Measurements from ENCODE around the gene DYRK4. TPM values are rescaled to one million over a fixed set of nuclear protein-coding genes. Genes with fewer than 3 reads are reported as not detected.
A peak's percentile ranks its signal among the peaks of the same experiment; 100 is the strongest.

The DYRK4 gene
- total RNA-seq, 1 donor from 2014 or later, result 30.1 TPM

DNA sequence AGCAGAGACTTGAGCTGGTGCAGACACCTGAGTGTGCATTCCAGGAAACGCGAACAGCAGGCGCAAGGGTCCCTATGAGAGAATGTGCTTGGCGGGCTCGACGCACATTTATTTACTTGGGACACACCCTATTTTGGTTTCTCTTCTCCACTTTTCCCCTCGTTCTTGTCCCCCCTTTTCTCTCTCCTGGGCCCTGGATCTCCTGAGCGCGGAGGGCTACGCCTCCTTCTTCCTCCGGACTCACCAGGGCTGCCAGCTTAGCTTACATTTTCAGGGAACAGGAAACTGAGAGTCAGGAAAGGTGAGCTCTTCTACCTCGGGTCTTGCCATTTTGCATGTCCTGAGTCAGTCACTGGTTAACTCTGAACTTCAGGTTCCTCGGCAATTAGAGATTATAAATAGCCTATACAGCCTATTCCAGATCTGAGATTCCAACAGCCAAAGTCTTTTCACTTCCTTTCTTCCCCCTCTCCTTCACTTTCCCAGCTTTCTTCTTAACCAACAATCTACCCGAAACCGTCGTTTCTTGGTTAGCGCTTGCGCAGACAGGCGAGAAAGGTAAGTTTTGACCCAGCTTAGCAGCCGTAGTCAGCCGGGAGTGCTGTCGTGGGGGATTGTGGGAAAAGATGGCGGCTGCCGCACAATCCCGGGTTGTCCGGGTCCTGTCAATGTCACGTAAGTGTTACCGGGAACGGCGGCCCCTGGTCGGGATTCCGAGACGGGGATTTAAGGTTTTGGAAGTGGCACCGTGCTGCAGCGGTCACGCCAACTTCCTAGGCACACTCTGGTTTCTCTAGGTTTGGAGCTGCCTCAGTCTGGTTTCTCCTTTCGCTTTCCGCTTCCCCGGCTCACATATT lies 86.7 kb downstream of the DYRK4 start, which contains the start of the genes AKAP3 and NDUFA9:
TSS of gene AKAP3 (minus strand) at position 551 of the 857 bp plus-strand sequence. CDS start 10,855 bp downstream, outside the sequence.
TSS of gene NDUFA9 (plus strand) at position 614 of the 857 bp plus-strand sequence. CDS start at position 627, 13 bp downstream.
- Histone ChIP-seq H3K9me3 (no peaks in the 10 kb centered on the region), H3K27me3 (no peaks in the 10 kb centered on the region), H3K27ac (peak within 1 kb of the TSS; percentile 92), H3K4me3 (peak within 1 kb of the TSS; percentile 84), H3K36me3 (no peaks in the 10 kb centered on the region), H3K4me1 (peaks cover 19% of the 10 kb centered on the region)
- ATAC-seq (peak; percentile 98), DNase-seq (peak; percentile 86)
- TF ChIP-seq, protein P1, sequence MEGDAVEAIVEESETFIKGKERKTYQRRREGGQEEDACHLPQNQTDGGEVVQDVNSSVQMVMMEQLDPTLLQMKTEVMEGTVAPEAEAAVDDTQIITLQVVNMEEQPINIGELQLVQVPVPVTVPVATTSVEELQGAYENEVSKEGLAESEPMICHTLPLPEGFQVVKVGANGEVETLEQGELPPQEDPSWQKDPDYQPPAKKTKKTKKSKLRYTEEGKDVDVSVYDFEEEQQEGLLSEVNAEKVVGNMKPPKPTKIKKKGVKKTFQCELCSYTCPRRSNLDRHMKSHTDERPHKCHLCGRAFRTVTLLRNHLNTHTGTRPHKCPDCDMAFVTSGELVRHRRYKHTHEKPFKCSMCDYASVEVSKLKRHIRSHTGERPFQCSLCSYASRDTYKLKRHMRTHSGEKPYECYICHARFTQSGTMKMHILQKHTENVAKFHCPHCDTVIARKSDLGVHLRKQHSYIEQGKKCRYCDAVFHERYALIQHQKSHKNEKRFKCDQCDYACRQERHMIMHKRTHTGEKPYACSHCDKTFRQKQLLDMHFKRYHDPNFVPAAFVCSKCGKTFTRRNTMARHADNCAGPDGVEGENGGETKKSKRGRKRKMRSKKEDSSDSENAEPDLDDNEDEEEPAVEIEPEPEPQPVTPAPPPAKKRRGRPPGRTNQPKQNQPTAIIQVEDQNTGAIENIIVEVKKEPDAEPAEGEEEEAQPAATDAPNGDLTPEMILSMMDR (IDR thresholded peaks at IDR 0.05), result no peak
- intact Hi-C loops (cut with DNase I), result no loop called here

DNA sequence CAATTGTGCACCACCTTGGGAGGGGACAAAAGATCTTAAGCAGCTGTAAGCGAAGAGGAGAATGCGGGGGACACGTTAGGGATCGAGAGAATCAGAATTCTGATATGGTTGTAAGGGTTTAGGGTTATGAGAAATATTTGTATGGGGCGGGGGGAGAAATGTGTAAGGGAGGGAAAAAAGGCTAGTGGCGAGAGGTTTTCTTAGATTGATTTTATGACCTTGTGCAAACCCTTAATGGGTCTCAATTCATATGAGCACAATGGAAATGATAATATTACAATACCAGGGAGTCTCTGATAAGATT lies 87.3 kb downstream of the DYRK4 start:
- Histone ChIP-seq H3K9me3 (no peaks in the 10 kb centered on the region), H3K36me3 (peaks cover 5% of the 10 kb centered on the region), H3K27ac (peak overlapping the region; percentile 92), H3K4me3 (peak overlapping the region; percentile 84), H3K27me3 (no peaks in the 10 kb centered on the region), H3K4me1 (peaks cover 19% of the 10 kb centered on the region)
- intact Hi-C loops (cut with DNase I), result no loop called here
- TF ChIP-seq, protein P1 (IDR thresholded peaks at IDR 0.05), result no peak
- ATAC-seq (no peak), DNase-seq (no peak)

- DNase-seq (no peak), ATAC-seq (no peak)
- intact Hi-C loops (cut with DNase I), result no loop called here
- Histone ChIP-seq H3K4me1 (peaks cover 15% of the 10 kb centered on the region), H3K9me3 (no peaks in the 10 kb centered on the region), H3K27me3 (no peaks in the 10 kb centered on the region), H3K27ac (no peak overlapping the region), H3K4me3 (no peak overlapping the region), H3K36me3 (peaks cover 43% of the 10 kb centered on the region)
- TF ChIP-seq, protein P1 (IDR thresholded peaks at IDR 0.05), result no peak
These were observed 91.2 kb downstream of the DYRK4 start for GRCh38 chr12:4653257-4653656.

GRCh38 chr12:4653691-4654090 lies 91.7 kb downstream of the DYRK4 start:
- no peak overlapping the region for H3K27ac ChIP-seq
- no peak for ATAC-seq
- TF ChIP-seq, protein P1 (IDR thresholded peaks at IDR 0.05), result no peak
- no peaks in the 10 kb centered on the region for H3K27me3 ChIP-seq
- no peak for DNase-seq
- no peak overlapping the region for H3K4me3 ChIP-seq
- no peaks in the 10 kb centered on the region for H3K9me3 ChIP-seq
- peaks cover 48% of the 10 kb centered on the region for H3K36me3 ChIP-seq
- H3K4me1 ChIP-seq, result peaks cover 15% of the 10 kb centered on the region
- intact Hi-C loops (cut with DNase I), result no loop called here

Other genes starting within 250 kb of the DYRK4 start
- 20.0 TPM for gene TIGAR, start 241.0 kb upstream of the DYRK4 start, total RNA-seq
- not detected for gene FGF23, start 182.5 kb upstream of the DYRK4 start, total RNA-seq
- gene FGF6, start 116.4 kb upstream of the DYRK4 start, total RNA-seq, result not detected
- gene RAD51AP1, start 23.3 kb upstream of the DYRK4 start, total RNA-seq, result 0.84 TPM
- gene AKAP3, start 86.8 kb downstream of the DYRK4 start, total RNA-seq, result 1.9 TPM
- gene NDUFA9, start 86.9 kb downstream of the DYRK4 start, total RNA-seq, result 70.3 TPM
- gene GALNT8, start 158.2 kb downstream of the DYRK4 start, total RNA-seq, result 0.67 TPM